Measurements from ENCODE around the gene ST6GALNAC6. TPM values are rescaled to one million over a fixed set of nuclear protein-coding genes. Genes with fewer than 3 reads are reported as not detected.

Gene ST6GALNAC6
- total and polyA plus RNA-seq, 4 donors: 22.5 to 40.4 (median 32.3) TPM

DNA sequence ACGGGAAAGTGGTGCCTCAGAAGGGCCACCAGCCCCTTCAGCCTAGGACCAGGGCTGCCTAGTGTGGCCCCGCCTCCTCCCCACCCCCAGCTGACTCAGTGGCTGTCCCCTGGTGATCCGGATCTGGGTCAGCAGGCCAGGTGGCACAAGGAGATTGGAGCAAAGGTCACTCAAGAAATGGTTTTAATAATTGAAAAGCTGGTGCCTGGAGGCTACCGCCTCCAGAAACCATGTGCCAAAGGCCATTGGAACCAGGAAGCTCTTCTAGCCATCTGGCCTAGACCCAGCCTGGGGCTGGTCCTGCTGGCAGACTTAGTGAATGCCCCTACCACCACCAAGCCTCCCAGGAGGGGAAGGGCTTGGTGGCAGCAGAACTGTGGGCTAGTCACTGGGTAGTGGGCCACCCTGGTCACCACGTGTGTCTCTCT lies 15.9 kb upstream of the ST6GALNAC6 start:
- H3K9me3 ChIP-seq (ENCODE audit: control insufficient read depth in 4 of 4, low read length in 3 of 4): no peaks in the 10 kb centered on the region
- H3K27ac ChIP-seq (ENCODE audit: low read depth in 1 of 2, low read length in 2 of 2): peak overlapping the region in 1 of 2 donors; percentile 26
- H3K4me1 ChIP-seq (ENCODE audit: control insufficient read depth in 4 of 4, insufficient read depth in 4 of 4, low read length in 3 of 4): peaks cover 7 to 28% (median 15%) of the 10 kb centered on the region in 4 donors
- no peak overlapping the region for H3K4me3 ChIP-seq (ENCODE audit: low read depth in 1 of 3, low read length in 3 of 3)
- H3K9ac ChIP-seq (ENCODE audit: low read depth in 1 of 2, low read length in 2 of 2): no peak overlapping the region
- no peaks in the 10 kb centered on the region for H3K36me3 ChIP-seq (ENCODE audit: control insufficient read depth in 4 of 4, insufficient read depth in 3 of 4, low read depth in 1 of 4, low read length in 3 of 4)
- H3K27me3 ChIP-seq (ENCODE audit: control insufficient read depth in 4 of 4, insufficient read depth in 4 of 4, low read length in 3 of 4): no peaks in the 10 kb centered on the region
- peak; percentile 78 for DNase-seq (ENCODE audit: low spot score)
- TF ChIP-seq JUND (IDR thresholded peaks at IDR 0.05) (no peak), RXRA (IDR thresholded peaks at IDR 0.05) (peak in 1 of 2 donors; percentile 11)
- WGBS: 71% methylated on average over 5 of the region's 5 CpGs

DNA sequence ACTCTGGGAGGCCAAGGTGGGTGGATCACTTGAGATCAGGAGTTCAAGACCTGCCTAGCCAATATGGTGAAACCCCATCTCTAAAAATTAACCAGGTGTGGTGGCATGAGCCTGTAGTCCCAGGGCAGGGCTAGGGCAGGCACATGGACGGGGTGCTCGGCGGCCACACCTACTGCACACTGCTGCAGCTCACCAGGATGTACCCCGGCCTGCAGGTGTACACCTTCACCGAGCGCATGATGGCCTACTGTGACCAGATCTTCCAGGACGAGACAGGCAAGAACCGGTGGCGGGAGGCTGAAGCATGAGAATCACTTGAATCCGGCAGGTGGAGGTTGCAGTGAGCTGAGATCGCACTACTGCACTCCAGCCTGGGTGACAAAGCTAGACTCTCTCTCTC lies 14.3 kb upstream of the ST6GALNAC6 start:
- peaks cover 7 to 28% (median 15%) of the 10 kb centered on the region in 4 donors for H3K4me1 ChIP-seq (ENCODE audit: control insufficient read depth in 4 of 4, insufficient read depth in 4 of 4, low read length in 3 of 4)
- H3K27me3 ChIP-seq (ENCODE audit: control insufficient read depth in 4 of 4, insufficient read depth in 4 of 4, low read length in 3 of 4): no peaks in the 10 kb centered on the region
- H3K4me3 ChIP-seq (ENCODE audit: low read depth in 1 of 3, low read length in 3 of 3): no peak overlapping the region
- DNase-seq (ENCODE audit: low spot score): no peak
- no peaks in the 10 kb centered on the region for H3K9me3 ChIP-seq (ENCODE audit: control insufficient read depth in 4 of 4, low read length in 3 of 4)
- no peak overlapping the region for H3K9ac ChIP-seq (ENCODE audit: low read depth in 1 of 2, low read length in 2 of 2)
- H3K27ac ChIP-seq (ENCODE audit: low read depth in 1 of 2, low read length in 2 of 2): no peak overlapping the region
- H3K36me3 ChIP-seq (ENCODE audit: control insufficient read depth in 4 of 4, insufficient read depth in 3 of 4, low read depth in 1 of 4, low read length in 3 of 4): peaks cover 0 to 1% (median 0%) of the 10 kb centered on the region in 4 donors
- 92% methylated on average over 11 of the region's 11 CpGs for WGBS
- TF ChIP-seq, protein P1, sequence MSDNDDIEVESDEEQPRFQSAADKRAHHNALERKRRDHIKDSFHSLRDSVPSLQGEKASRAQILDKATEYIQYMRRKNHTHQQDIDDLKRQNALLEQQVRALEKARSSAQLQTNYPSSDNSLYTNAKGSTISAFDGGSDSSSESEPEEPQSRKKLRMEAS (IDR thresholded peaks at IDR 0.05): no peak
- TF ChIP-seq TAF1 (conservative IDR thresholded peaks at IDR 0.05): no peak

DNA sequence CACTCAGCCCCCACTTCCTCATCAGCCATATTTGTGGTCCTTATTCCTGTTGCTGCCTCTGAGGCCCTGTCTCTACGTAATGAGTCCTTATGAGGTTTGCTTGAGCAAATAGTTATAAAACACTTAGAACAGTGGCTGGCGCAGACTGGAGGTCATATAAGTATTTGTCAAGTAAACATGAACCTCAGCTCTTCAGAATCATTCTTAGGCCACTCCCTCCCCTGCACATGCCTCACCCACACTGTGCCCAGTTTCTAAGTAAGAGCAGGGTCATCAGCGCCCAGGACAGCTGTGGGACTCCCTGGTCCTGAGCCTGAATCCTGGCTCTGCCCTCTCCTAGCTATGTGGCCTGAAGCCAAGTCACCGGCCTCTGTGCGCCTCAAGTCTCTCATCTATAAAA lies 13.5 kb upstream of the ST6GALNAC6 start:
- H3K9ac ChIP-seq (ENCODE audit: low read depth in 1 of 2, low read length in 2 of 2): no peak overlapping the region
- H3K9me3 ChIP-seq (ENCODE audit: control insufficient read depth in 4 of 4, low read length in 3 of 4): no peaks in the 10 kb centered on the region
- DNase-seq (ENCODE audit: low spot score): no peak
- 53% methylated on average over 5 of the region's 5 CpGs for WGBS
- H3K27me3 ChIP-seq (ENCODE audit: control insufficient read depth in 4 of 4, insufficient read depth in 4 of 4, low read length in 3 of 4): no peaks in the 10 kb centered on the region
- H3K27ac ChIP-seq (ENCODE audit: low read depth in 1 of 2, low read length in 2 of 2): no peak overlapping the region
- H3K4me1 ChIP-seq (ENCODE audit: control insufficient read depth in 4 of 4, insufficient read depth in 4 of 4, low read length in 3 of 4): peaks cover 6 to 28% (median 14%) of the 10 kb centered on the region in 4 donors
- H3K36me3 ChIP-seq (ENCODE audit: control insufficient read depth in 4 of 4, insufficient read depth in 3 of 4, low read depth in 1 of 4, low read length in 3 of 4): peaks cover 0 to 1% (median 0%) of the 10 kb centered on the region in 4 donors
- no peak overlapping the region for H3K4me3 ChIP-seq (ENCODE audit: low read depth in 1 of 3, low read length in 3 of 3)
- peak in 1 of 2 donors; percentile 26 for TF ChIP-seq RXRA (IDR thresholded peaks at IDR 0.05)
- TF ChIP-seq, protein P1 (IDR thresholded peaks at IDR 0.05): no peak

DNA sequence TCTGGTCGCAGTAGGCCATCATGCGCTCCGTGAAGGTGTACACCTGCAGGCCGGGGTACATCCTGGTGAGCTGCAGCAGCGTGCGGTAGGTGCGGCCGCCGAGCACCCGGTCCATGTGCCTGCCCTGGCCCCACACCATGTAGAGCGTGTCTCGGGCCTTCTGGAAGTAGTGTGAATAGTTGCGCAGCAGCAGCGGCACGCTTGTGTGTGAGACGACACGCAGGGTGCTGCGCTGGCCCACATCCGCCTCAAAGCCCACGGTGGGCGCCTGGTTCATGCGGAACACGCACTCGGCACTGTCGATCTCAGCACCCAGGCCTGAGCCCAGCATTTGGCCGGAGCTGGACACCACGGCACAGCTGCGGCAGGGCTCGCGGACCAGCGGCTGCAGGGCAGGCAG lies 12.9 kb upstream of the ST6GALNAC6 start:
- Histone ChIP-seq H3K27ac (ENCODE audit: low read depth in 1 of 2, low read length in 2 of 2) (no peak overlapping the region), H3K9ac (ENCODE audit: low read depth in 1 of 2, low read length in 2 of 2) (no peak overlapping the region), H3K36me3 (ENCODE audit: control insufficient read depth in 4 of 4, insufficient read depth in 3 of 4, low read depth in 1 of 4, low read length in 3 of 4) (peaks cover 0 to 1% (median 0%) of the 10 kb centered on the region in 4 donors), H3K4me3 (ENCODE audit: low read depth in 1 of 3, low read length in 3 of 3) (no peak overlapping the region), H3K4me1 (ENCODE audit: control insufficient read depth in 4 of 4, insufficient read depth in 4 of 4, low read length in 3 of 4) (peaks cover 6 to 27% (median 14%) of the 10 kb centered on the region in 4 donors), H3K27me3 (ENCODE audit: control insufficient read depth in 4 of 4, insufficient read depth in 4 of 4, low read length in 3 of 4) (no peaks in the 10 kb centered on the region), H3K9me3 (ENCODE audit: control insufficient read depth in 4 of 4, low read length in 3 of 4) (no peaks in the 10 kb centered on the region)
- TF ChIP-seq FOXA2 (IDR thresholded peaks at IDR 0.05) (no peak), JUND (IDR thresholded peaks at IDR 0.05) (no peak), RAD21 (IDR thresholded peaks at IDR 0.05) (no peak)
- 92% methylated on average over 31 of the region's 31 CpGs for WGBS
- DNase-seq (ENCODE audit: low spot score): no peak

DNA sequence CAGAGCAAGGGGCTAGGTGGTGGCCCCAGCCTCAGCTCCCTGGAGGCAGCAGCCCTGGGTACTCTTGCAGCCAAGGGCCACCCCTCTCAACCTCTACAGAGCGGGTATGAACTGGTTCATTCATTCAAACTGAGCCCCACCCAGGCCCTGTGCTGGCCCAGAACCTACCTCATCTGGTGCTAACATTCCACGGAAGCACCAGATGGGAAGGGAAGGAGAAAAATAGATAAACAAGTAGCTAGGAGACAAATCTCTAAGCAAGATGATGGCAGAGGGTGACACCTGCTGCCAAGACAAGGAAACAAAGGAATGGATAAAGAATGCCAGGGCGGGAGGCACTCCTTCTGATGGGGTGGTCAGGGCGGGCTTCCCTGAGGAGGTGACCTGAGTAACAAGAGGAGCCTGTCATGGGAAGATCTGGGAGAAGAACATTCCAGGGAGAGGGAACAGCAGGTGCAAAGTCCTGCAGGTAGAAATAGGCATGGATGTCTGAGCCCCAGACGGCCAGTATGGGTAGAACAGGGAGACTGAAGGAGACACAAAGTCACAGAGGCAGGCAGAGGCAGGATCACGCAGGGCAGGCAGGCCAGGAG lies 11.3 kb upstream of the ST6GALNAC6 start:
- Histone ChIP-seq H3K36me3 (ENCODE audit: control insufficient read depth in 4 of 4, insufficient read depth in 3 of 4, low read depth in 1 of 4, low read length in 3 of 4) (peaks cover 0 to 1% (median 0%) of the 10 kb centered on the region in 4 donors), H3K4me1 (ENCODE audit: control insufficient read depth in 4 of 4, insufficient read depth in 4 of 4, low read length in 3 of 4) (peaks cover 0 to 14% (median 7%) of the 10 kb centered on the region in 4 donors), H3K9ac (ENCODE audit: low read depth in 1 of 2, low read length in 2 of 2) (no peak overlapping the region), H3K4me3 (ENCODE audit: low read depth in 1 of 3, low read length in 3 of 3) (no peak overlapping the region), H3K27ac (ENCODE audit: low read depth in 1 of 2, low read length in 2 of 2) (no peak overlapping the region), H3K27me3 (ENCODE audit: control insufficient read depth in 4 of 4, insufficient read depth in 4 of 4, low read length in 3 of 4) (no peaks in the 10 kb centered on the region), H3K9me3 (ENCODE audit: control insufficient read depth in 4 of 4, low read length in 3 of 4) (no peaks in the 10 kb centered on the region)
- 75% methylated on average over 6 of the region's 6 CpGs for WGBS
- DNase-seq (ENCODE audit: low spot score): no peak
- TF ChIP-seq NR2F2 (IDR thresholded peaks at IDR 0.05) (no peak), HNF4A (conservative IDR thresholded peaks at IDR 0.05) (no peak), TAF1 (conservative IDR thresholded peaks at IDR 0.05) (no peak)
- TF ChIP-seq, protein P2, sequence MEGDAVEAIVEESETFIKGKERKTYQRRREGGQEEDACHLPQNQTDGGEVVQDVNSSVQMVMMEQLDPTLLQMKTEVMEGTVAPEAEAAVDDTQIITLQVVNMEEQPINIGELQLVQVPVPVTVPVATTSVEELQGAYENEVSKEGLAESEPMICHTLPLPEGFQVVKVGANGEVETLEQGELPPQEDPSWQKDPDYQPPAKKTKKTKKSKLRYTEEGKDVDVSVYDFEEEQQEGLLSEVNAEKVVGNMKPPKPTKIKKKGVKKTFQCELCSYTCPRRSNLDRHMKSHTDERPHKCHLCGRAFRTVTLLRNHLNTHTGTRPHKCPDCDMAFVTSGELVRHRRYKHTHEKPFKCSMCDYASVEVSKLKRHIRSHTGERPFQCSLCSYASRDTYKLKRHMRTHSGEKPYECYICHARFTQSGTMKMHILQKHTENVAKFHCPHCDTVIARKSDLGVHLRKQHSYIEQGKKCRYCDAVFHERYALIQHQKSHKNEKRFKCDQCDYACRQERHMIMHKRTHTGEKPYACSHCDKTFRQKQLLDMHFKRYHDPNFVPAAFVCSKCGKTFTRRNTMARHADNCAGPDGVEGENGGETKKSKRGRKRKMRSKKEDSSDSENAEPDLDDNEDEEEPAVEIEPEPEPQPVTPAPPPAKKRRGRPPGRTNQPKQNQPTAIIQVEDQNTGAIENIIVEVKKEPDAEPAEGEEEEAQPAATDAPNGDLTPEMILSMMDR (IDR thresholded peaks at IDR 0.05; ENCODE audit: low read depth, low read length, missing input control): peak; percentile 5
- TF ChIP-seq, protein P3, sequence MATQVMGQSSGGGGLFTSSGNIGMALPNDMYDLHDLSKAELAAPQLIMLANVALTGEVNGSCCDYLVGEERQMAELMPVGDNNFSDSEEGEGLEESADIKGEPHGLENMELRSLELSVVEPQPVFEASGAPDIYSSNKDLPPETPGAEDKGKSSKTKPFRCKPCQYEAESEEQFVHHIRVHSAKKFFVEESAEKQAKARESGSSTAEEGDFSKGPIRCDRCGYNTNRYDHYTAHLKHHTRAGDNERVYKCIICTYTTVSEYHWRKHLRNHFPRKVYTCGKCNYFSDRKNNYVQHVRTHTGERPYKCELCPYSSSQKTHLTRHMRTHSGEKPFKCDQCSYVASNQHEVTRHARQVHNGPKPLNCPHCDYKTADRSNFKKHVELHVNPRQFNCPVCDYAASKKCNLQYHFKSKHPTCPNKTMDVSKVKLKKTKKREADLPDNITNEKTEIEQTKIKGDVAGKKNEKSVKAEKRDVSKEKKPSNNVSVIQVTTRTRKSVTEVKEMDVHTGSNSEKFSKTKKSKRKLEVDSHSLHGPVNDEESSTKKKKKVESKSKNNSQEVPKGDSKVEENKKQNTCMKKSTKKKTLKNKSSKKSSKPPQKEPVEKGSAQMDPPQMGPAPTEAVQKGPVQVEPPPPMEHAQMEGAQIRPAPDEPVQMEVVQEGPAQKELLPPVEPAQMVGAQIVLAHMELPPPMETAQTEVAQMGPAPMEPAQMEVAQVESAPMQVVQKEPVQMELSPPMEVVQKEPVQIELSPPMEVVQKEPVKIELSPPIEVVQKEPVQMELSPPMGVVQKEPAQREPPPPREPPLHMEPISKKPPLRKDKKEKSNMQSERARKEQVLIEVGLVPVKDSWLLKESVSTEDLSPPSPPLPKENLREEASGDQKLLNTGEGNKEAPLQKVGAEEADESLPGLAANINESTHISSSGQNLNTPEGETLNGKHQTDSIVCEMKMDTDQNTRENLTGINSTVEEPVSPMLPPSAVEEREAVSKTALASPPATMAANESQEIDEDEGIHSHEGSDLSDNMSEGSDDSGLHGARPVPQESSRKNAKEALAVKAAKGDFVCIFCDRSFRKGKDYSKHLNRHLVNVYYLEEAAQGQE (IDR thresholded peaks at IDR 0.05): no peak
- TF ChIP-seq, protein P4, sequence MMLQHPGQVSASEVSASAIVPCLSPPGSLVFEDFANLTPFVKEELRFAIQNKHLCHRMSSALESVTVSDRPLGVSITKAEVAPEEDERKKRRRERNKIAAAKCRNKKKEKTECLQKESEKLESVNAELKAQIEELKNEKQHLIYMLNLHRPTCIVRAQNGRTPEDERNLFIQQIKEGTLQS (IDR thresholded peaks at IDR 0.05): no peak
